ENCODE results near the gene ST6GALNAC5. TPM values are rescaled to one million over a fixed set of nuclear protein-coding genes. Genes with fewer than 3 reads are reported as not detected.

ST6GALNAC5 gene
- polyA plus RNA-seq, 1 donor = 6.1 TPM

- Histone ChIP-seq H3K27me3 (ENCODE audit: control insufficient read depth, insufficient read depth, low read length) (no peaks in the 10 kb centered on the region), H3K4me3 (ENCODE audit: low read length) (no peak overlapping the region), H3K4me1 (ENCODE audit: control insufficient read depth, insufficient read depth, low read length) (no peaks in the 10 kb centered on the region), H3K27ac (ENCODE audit: low read length) (no peak overlapping the region), H3K36me3 (ENCODE audit: control insufficient read depth, insufficient read depth, low read length) (no peaks in the 10 kb centered on the region), H3K9me3 (ENCODE audit: control insufficient read depth, low read depth, low read length) (no peaks in the 10 kb centered on the region)
- no peak for DNase-seq
These were observed 32.1 kb upstream of the ST6GALNAC5 start for GRCh38 chr1:76835203-76835602.

GRCh38 chr1:76840278-76840677, 27.0 kb upstream of the ST6GALNAC5 start:
- DNase-seq = no peak
- WGBS (ENCODE audit: insufficient coverage, low lambda C conversion rate) = no CpG with 5 or more reads among the region's 2 CpGs
- Histone ChIP-seq H3K27me3 (ENCODE audit: control insufficient read depth, insufficient read depth, low read length) (no peaks in the 10 kb centered on the region), H3K4me3 (ENCODE audit: low read length) (no peak overlapping the region), H3K27ac (ENCODE audit: low read length) (no peak overlapping the region), H3K4me1 (ENCODE audit: control insufficient read depth, insufficient read depth, low read length) (no peaks in the 10 kb centered on the region), H3K36me3 (ENCODE audit: control insufficient read depth, insufficient read depth, low read length) (no peaks in the 10 kb centered on the region), H3K9me3 (ENCODE audit: control insufficient read depth, low read depth, low read length) (no peaks in the 10 kb centered on the region)

GRCh38 chr1:76841460-76841859, 25.8 kb upstream of the ST6GALNAC5 start:
- DNase-seq = no peak
- no CpG with 5 or more reads among the region's 2 CpGs for WGBS (ENCODE audit: insufficient coverage, low lambda C conversion rate)
- H3K9me3 ChIP-seq (ENCODE audit: control insufficient read depth, low read depth, low read length) = no peaks in the 10 kb centered on the region
- H3K36me3 ChIP-seq (ENCODE audit: control insufficient read depth, insufficient read depth, low read length) = no peaks in the 10 kb centered on the region
- H3K4me3 ChIP-seq (ENCODE audit: low read length) = no peak overlapping the region
- H3K4me1 ChIP-seq (ENCODE audit: control insufficient read depth, insufficient read depth, low read length) = no peaks in the 10 kb centered on the region
- no peaks in the 10 kb centered on the region for H3K27me3 ChIP-seq (ENCODE audit: control insufficient read depth, insufficient read depth, low read length)
- H3K27ac ChIP-seq (ENCODE audit: low read length) = no peak overlapping the region

GRCh38 chr1:76843821-76844464, 23.3 kb upstream of the ST6GALNAC5 start:
- DNase-seq = no peak
- no peaks in the 10 kb centered on the region for H3K36me3 ChIP-seq (ENCODE audit: control insufficient read depth, insufficient read depth, low read length)
- H3K27ac ChIP-seq (ENCODE audit: low read length) = no peak overlapping the region
- WGBS (ENCODE audit: insufficient coverage, low lambda C conversion rate) = 100% methylated on average over 1 of the region's 5 CpGs
- no peaks in the 10 kb centered on the region for H3K4me1 ChIP-seq (ENCODE audit: control insufficient read depth, insufficient read depth, low read length)
- no peaks in the 10 kb centered on the region for H3K9me3 ChIP-seq (ENCODE audit: control insufficient read depth, low read depth, low read length)
- H3K4me3 ChIP-seq (ENCODE audit: low read length) = no peak overlapping the region
- H3K27me3 ChIP-seq (ENCODE audit: control insufficient read depth, insufficient read depth, low read length) = no peaks in the 10 kb centered on the region

- no peaks in the 10 kb centered on the region for H3K36me3 ChIP-seq (ENCODE audit: control insufficient read depth, insufficient read depth, low read length)
- WGBS (ENCODE audit: insufficient coverage, low lambda C conversion rate) = no CpG with 5 or more reads among the region's 3 CpGs
- H3K27me3 ChIP-seq (ENCODE audit: control insufficient read depth, insufficient read depth, low read length) = no peaks in the 10 kb centered on the region
- H3K9me3 ChIP-seq (ENCODE audit: control insufficient read depth, low read depth, low read length) = no peaks in the 10 kb centered on the region
- no peaks in the 10 kb centered on the region for H3K4me1 ChIP-seq (ENCODE audit: control insufficient read depth, insufficient read depth, low read length)
- H3K4me3 ChIP-seq (ENCODE audit: low read length) = no peak overlapping the region
- DNase-seq = no peak
- no peak overlapping the region for H3K27ac ChIP-seq (ENCODE audit: low read length)
These were observed 13.0 kb upstream of the ST6GALNAC5 start for GRCh38 chr1:76854255-76854654.

- Histone ChIP-seq H3K4me1 (ENCODE audit: control insufficient read depth, insufficient read depth, low read length) (no peaks in the 10 kb centered on the region), H3K36me3 (ENCODE audit: control insufficient read depth, insufficient read depth, low read length) (no peaks in the 10 kb centered on the region), H3K27me3 (ENCODE audit: control insufficient read depth, insufficient read depth, low read length) (no peaks in the 10 kb centered on the region), H3K4me3 (ENCODE audit: low read length) (no peak overlapping the region), H3K9me3 (ENCODE audit: control insufficient read depth, low read depth, low read length) (no peaks in the 10 kb centered on the region), H3K27ac (ENCODE audit: low read length) (no peak overlapping the region)
- no peak for DNase-seq
- 33% methylated on average over 1 of the region's 5 CpGs for WGBS (ENCODE audit: insufficient coverage, low lambda C conversion rate)
These were observed 11.2 kb upstream of the ST6GALNAC5 start for GRCh38 chr1:76856104-76856503.

- DNase-seq = no peak
- no peaks in the 10 kb centered on the region for H3K4me1 ChIP-seq (ENCODE audit: control insufficient read depth, insufficient read depth, low read length)
- no peak overlapping the region for H3K4me3 ChIP-seq (ENCODE audit: low read length)
- 53% methylated on average over 2 of the region's 5 CpGs for WGBS (ENCODE audit: insufficient coverage, low lambda C conversion rate)
- no peaks in the 10 kb centered on the region for H3K27me3 ChIP-seq (ENCODE audit: control insufficient read depth, insufficient read depth, low read length)
- no peak overlapping the region for H3K27ac ChIP-seq (ENCODE audit: low read length)
- H3K9me3 ChIP-seq (ENCODE audit: control insufficient read depth, low read depth, low read length) = no peaks in the 10 kb centered on the region
- no peaks in the 10 kb centered on the region for H3K36me3 ChIP-seq (ENCODE audit: control insufficient read depth, insufficient read depth, low read length)
These were observed 10.1 kb upstream of the ST6GALNAC5 start for GRCh38 chr1:76857138-76857537.

GRCh38 chr1:76857973-76858372, 9.3 kb upstream of the ST6GALNAC5 start:
- DNase-seq = peak in 1 of 2 donors; percentile 39
- Histone ChIP-seq H3K4me3 (ENCODE audit: low read length) (no peak overlapping the region), H3K9me3 (ENCODE audit: control insufficient read depth, low read depth, low read length) (no peaks in the 10 kb centered on the region), H3K27ac (ENCODE audit: low read length) (no peak overlapping the region), H3K36me3 (ENCODE audit: control insufficient read depth, insufficient read depth, low read length) (no peaks in the 10 kb centered on the region), H3K4me1 (ENCODE audit: control insufficient read depth, insufficient read depth, low read length) (no peaks in the 10 kb centered on the region), H3K27me3 (ENCODE audit: control insufficient read depth, insufficient read depth, low read length) (no peaks in the 10 kb centered on the region)
- no CpG with 5 or more reads among the region's 3 CpGs for WGBS (ENCODE audit: insufficient coverage, low lambda C conversion rate)

- Histone ChIP-seq H3K36me3 (ENCODE audit: control insufficient read depth, insufficient read depth, low read length) (no peaks in the 10 kb centered on the region), H3K27ac (ENCODE audit: low read length) (no peak overlapping the region), H3K27me3 (ENCODE audit: control insufficient read depth, insufficient read depth, low read length) (peaks cover 7% of the 10 kb centered on the region), H3K4me3 (ENCODE audit: low read length) (no peak overlapping the region), H3K9me3 (ENCODE audit: control insufficient read depth, low read depth, low read length) (no peaks in the 10 kb centered on the region), H3K4me1 (ENCODE audit: control insufficient read depth, insufficient read depth, low read length) (no peaks in the 10 kb centered on the region)
- DNase-seq = no peak
- WGBS (ENCODE audit: insufficient coverage, low lambda C conversion rate) = 57% methylated on average over 1 of the region's 2 CpGs
These were observed 6.1 kb upstream of the ST6GALNAC5 start for GRCh38 chr1:76861149-76861548.

- H3K27me3 ChIP-seq (ENCODE audit: control insufficient read depth, insufficient read depth, low read length) = peaks cover 13% of the 10 kb centered on the region
- H3K36me3 ChIP-seq (ENCODE audit: control insufficient read depth, insufficient read depth, low read length) = no peaks in the 10 kb centered on the region
- H3K27ac ChIP-seq (ENCODE audit: low read length) = no peak overlapping the region
- H3K4me1 ChIP-seq (ENCODE audit: control insufficient read depth, insufficient read depth, low read length) = no peaks in the 10 kb centered on the region
- no peak overlapping the region for H3K4me3 ChIP-seq (ENCODE audit: low read length)
- DNase-seq = no peak
- no peaks in the 10 kb centered on the region for H3K9me3 ChIP-seq (ENCODE audit: control insufficient read depth, low read depth, low read length)
These were observed 4.8 kb upstream of the ST6GALNAC5 start for GRCh38 chr1:76862447-76862846.

GRCh38 chr1:76864383-76864782, 2.9 kb upstream of the ST6GALNAC5 start:
- DNase-seq = no peak
- no peak overlapping the region for H3K4me3 ChIP-seq (ENCODE audit: low read length)
- H3K36me3 ChIP-seq (ENCODE audit: control insufficient read depth, insufficient read depth, low read length) = no peaks in the 10 kb centered on the region
- no peaks in the 10 kb centered on the region for H3K4me1 ChIP-seq (ENCODE audit: control insufficient read depth, insufficient read depth, low read length)
- H3K27me3 ChIP-seq (ENCODE audit: control insufficient read depth, insufficient read depth, low read length) = peaks cover 31% of the 10 kb centered on the region
- no peaks in the 10 kb centered on the region for H3K9me3 ChIP-seq (ENCODE audit: control insufficient read depth, low read depth, low read length)
- 40% methylated on average over 1 of the region's 5 CpGs for WGBS (ENCODE audit: insufficient coverage, low lambda C conversion rate)
- H3K27ac ChIP-seq (ENCODE audit: low read length) = no peak overlapping the region

All from large intestine (tissue), 3 donors.